Esophagus squamous epithelium (tissue), 5 donors: ENCODE results near the gene CIBAR2. TPM values are rescaled to one million over a fixed set of nuclear protein-coding genes. Genes with fewer than 3 reads are reported as not detected.

Source experiments
- DNase-seq: peaks from one replicate; lab custom pipeline; 2025; lab: John Stamatoyannopoulos, UW
- H3K27ac ChIP-seq, 4 donors: fragments of 200-600 bp; sonication (generic); one replicate each; pipeline ENCODE4 v1.5.1; 2016 to 2019; ENCODE audit warnings: mild to moderate bottlenecking in 1 of 4
- H3K27me3 ChIP-seq, 4 donors: fragments of 200-600 bp; sonication (generic); 1 replicate in 3 of 4; 2 replicates in 1 of 4; pipeline versions ENCODE4 v1.5.1 to v1.6.0; 2017 to 2021; ENCODE audit warnings: antibody characterized with exemption in 1 of 4
- H3K36me3 ChIP-seq, 3 donors: fragments of 200-600 bp; sonication (generic); one replicate each; pipeline ENCODE4 v1.5.1; 2016 to 2019
- H3K4me1 ChIP-seq, 3 donors: fragments of 200-600 bp; sonication (generic); one replicate each; pipeline ENCODE4 v1.5.1; 2017 to 2019
- H3K4me3 ChIP-seq, 4 donors: fragments of 200-600 bp; sonication (generic); 1 replicate in 3 of 4; 2 replicates in 1 of 4; pipeline ENCODE4 v1.5.1; 2016 to 2019; ENCODE audit warnings: mild to moderate bottlenecking in 2 of 4, moderate library complexity in 1 of 4
- H3K9me3 ChIP-seq, 3 donors: fragments of 200-600 bp; sonication (generic); one replicate each; pipeline ENCODE4 v1.5.1; 2016 to 2019
- POLR2A ChIP-seq, 4 donors: fragments of 450-650 bp; IDR thresholded peaks; one replicate each; pipeline ENCODE4 v1.6.1; 2017; ENCODE audit warnings: antibody characterized with exemption in 4 of 4, mild to moderate bottlenecking in 4 of 4, moderate library complexity in 3 of 4
- WGBS, 2 donors: methylation state at CpG; one replicate each; pipeline ENCODE4 v1.1.5; 2018; 5-methylcytosine and 5-hydroxymethylcytosine counted together
- intact Hi-C: fragments of 100-400 bp; cut with DNase I; formaldehyde crosslinking; loops from one replicate; pipeline ENCODE4 v1.15.0; 2022
- total RNA-seq, 4 donors: library from RNA; depleted of rRNA; stranded (reverse); fragments of >200 nt; gene quantifications; one replicate each; pipeline ENCODE4 v1.1.0, GENCODE V29; 2016
- TF ChIP-seq, protein P1 (sequence below), 6 experiments: fragments of 450-650 bp in 4 of 6; fragments of 200-600 bp in 2 of 6; sonication (generic) in 2 of 6; IDR thresholded peaks; one replicate each; pipeline ENCODE4 v1.5.1; 2016 to 2019; ENCODE audit warnings: antibody characterized with exemption in 6 of 6, mild to moderate bottlenecking in 4 of 6, moderate library complexity in 4 of 6
- donor health status: DM: yes; HTN: yes; CAD: no.

The CIBAR2 gene
- total RNA-seq, 4 donors from 2014 or later, result not detected

DNA sequence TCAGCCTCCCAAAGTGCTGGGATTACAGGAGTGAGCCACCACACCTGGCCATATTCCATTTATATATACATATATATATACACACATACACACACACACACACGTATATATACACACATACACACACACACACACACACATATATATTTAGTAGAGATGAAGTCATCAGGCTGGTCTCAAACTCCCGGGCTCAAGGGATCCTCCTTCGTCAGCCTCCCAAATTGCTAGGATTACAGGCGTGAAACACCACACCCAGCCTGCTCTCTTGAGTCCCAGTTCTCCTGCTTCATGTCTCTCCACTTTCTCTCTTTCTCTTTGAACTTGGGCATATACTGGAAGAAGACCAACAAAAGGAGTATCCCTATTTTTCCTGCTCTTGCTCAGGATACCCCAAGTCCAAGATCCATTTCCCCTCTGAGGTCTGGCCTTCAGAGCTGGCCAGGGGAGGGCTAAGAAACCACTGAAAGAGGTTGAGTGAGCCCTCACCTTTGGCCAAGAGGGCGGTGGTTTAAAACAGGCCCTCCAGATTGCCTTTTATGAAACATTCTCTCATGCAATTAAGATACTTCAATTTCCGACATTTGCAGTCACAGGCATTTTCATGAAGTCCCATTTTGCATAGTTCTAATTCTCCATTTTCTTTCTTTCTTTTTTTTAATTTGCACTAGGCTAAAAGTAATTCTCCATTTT is 37.9 kb downstream of the CIBAR2 start:
- Histone ChIP-seq H3K4me1 (peaks cover 0 to 17% (median 8%) of the 10 kb centered on the region in 3 donors), H3K27me3 (no peaks in the 10 kb centered on the region), H3K4me3 (no peak overlapping the region), H3K9me3 (no peaks in the 10 kb centered on the region), H3K36me3 (peaks cover 5 to 78% (median 10%) of the 10 kb centered on the region in 3 donors), H3K27ac (no peak overlapping the region)
- intact Hi-C loops, result no loop called here
- DNase-seq, result no peak
- TF ChIP-seq, protein P1, sequence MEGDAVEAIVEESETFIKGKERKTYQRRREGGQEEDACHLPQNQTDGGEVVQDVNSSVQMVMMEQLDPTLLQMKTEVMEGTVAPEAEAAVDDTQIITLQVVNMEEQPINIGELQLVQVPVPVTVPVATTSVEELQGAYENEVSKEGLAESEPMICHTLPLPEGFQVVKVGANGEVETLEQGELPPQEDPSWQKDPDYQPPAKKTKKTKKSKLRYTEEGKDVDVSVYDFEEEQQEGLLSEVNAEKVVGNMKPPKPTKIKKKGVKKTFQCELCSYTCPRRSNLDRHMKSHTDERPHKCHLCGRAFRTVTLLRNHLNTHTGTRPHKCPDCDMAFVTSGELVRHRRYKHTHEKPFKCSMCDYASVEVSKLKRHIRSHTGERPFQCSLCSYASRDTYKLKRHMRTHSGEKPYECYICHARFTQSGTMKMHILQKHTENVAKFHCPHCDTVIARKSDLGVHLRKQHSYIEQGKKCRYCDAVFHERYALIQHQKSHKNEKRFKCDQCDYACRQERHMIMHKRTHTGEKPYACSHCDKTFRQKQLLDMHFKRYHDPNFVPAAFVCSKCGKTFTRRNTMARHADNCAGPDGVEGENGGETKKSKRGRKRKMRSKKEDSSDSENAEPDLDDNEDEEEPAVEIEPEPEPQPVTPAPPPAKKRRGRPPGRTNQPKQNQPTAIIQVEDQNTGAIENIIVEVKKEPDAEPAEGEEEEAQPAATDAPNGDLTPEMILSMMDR (IDR thresholded peaks at IDR 0.05), result no peak
- no peak for TF ChIP-seq POLR2A (IDR thresholded peaks at IDR 0.05)
- WGBS, 2 donors, result 87 to 89% methylated on average over 6 of the region's 6 CpGs

DNA sequence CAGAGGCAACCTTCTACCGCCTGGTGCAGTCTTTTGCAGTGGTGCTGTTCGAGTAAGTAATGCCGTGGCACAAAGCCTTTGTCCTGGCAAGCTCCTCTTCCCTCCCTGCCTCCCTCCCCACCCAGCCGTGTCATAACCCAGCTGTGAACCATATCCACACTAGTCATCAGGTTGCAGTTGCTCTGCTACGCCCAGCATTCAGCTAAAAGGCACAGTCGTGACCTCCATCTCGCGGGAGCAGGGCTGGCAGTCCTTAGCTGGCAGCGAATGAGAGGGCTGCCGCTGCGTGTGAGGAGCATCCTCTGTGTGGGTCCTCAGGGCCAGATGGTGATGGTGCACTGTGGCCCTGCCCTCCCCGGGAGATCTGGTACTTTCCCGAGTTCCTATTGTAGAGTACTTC is 39.3 kb downstream of the CIBAR2 start:
- H3K36me3 ChIP-seq, result peaks cover 0 to 78% (median 6%) of the 10 kb centered on the region in 3 donors
- DNase-seq, result no peak
- TF ChIP-seq, protein P1 (IDR thresholded peaks at IDR 0.05), result no peak
- TF ChIP-seq POLR2A (IDR thresholded peaks at IDR 0.05), result no peak
- peaks cover 0 to 17% (median 8%) of the 10 kb centered on the region in 3 donors for H3K4me1 ChIP-seq
- intact Hi-C loops, result no loop called here
- no peaks in the 10 kb centered on the region for H3K27me3 ChIP-seq
- no peak overlapping the region for H3K4me3 ChIP-seq
- 41 to 62% methylated on average over 12 of the region's 13 CpGs for WGBS, 2 donors
- peak overlapping the region in 3 of 4 donors; percentile 5 to 52 (median 49) for H3K27ac ChIP-seq
- H3K9me3 ChIP-seq, result no peaks in the 10 kb centered on the region

DNA sequence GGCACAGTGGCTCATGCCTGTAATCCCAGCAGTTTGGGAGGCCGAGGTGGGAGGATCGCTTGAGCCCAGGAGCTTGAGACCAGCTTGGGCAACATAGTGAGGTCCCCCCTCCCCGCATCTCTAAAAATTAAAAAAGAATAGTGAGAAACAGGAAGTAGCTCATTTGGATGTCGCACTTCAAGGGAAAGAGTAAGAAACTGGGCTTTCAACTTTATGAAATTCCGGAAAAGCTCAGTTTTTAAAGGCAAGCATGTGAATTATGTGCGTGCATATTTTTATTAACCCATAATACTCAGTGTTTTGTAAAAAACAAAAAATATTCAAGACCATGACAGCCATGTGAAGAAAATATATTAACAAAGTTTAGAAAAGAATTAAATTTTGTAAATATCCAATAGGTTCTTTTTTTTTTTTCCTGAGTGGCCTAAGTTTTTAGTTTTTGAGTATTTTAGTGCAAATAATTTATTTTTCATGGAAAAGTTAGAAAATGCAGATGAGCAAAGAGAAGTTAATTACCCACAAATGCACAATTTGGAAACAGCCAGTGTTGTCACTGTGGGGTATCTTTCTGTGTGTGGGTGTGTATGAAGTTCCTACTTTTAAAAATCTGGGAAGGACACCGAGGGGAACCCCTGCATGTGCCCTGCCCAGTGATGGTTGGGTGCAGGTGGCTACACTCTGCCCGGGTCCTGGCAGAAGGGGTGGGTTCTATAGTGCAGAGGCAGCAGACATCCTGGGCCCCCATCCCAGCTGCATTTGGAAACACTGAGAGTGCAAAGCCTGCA is 40.0 kb downstream of the CIBAR2 start:
- Histone ChIP-seq H3K27me3 (no peaks in the 10 kb centered on the region), H3K36me3 (peaks cover 0 to 78% (median 0%) of the 10 kb centered on the region in 3 donors), H3K4me1 (peaks cover 0 to 22% (median 8%) of the 10 kb centered on the region in 3 donors), H3K4me3 (no peak overlapping the region), H3K9me3 (no peaks in the 10 kb centered on the region), H3K27ac (peak overlapping the region in 1 of 4 donors; percentile 47)
- no peak for DNase-seq
- TF ChIP-seq, protein P1 (IDR thresholded peaks at IDR 0.05), result no peak
- no peak for TF ChIP-seq POLR2A (IDR thresholded peaks at IDR 0.05)
- WGBS, 2 donors, result 77 to 92% methylated on average over 6 to 8 of the region's 8 CpGs
- intact Hi-C loops, result no loop called here

DNA sequence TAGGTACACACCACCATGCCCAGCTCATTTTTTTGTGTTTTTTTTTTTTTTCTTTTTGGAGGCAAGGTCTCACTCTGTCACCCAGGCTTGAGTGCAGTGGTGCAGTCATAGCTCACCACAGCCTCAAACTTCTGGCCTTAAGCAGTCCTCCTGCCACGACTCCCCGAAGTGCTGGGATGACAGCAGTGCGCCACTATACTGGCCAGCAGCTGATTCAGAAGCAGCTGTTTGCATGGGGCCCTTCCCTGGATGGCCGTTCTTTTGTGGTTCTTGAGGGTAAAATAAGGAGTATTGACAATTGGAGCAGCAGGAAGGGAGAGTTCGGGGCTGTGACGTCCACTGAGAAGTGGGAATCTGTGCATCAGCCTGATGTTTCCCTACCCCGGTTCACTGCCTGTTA is 43.1 kb downstream of the CIBAR2 start:
- H3K4me1 ChIP-seq, result peaks cover 0 to 28% (median 8%) of the 10 kb centered on the region in 3 donors
- no peak for DNase-seq
- H3K27me3 ChIP-seq, result no peaks in the 10 kb centered on the region
- H3K36me3 ChIP-seq, result peaks cover 0 to 63% (median 0%) of the 10 kb centered on the region in 3 donors
- TF ChIP-seq POLR2A (IDR thresholded peaks at IDR 0.05), result no peak
- TF ChIP-seq, protein P1 (IDR thresholded peaks at IDR 0.05), result no peak
- H3K27ac ChIP-seq, result no peak overlapping the region
- H3K4me3 ChIP-seq, result no peak overlapping the region
- intact Hi-C loops, result no loop called here
- 87 to 96% methylated on average over 4 to 6 of the region's 7 CpGs for WGBS, 2 donors
- no peaks in the 10 kb centered on the region for H3K9me3 ChIP-seq

DNA sequence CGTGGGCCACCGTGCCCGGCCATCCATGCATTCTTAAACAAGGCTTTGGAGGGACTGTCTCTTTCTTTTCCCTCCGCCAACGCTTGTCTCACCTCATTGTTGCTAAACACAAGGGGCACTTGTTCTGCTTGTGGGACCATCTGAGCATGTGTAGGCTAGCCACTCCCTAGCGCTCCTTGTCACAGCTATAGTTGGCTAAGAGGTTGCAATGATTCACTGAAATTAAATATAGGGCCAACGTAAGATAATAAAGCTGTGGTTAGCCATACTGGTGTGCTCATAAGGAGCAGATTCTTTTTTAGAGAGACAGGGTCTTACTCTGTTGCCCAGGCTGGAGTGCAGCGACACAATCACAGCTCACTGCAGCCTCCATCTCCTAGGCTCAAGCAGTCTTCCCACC is 43.5 kb downstream of the CIBAR2 start:
- H3K4me1 ChIP-seq, result peaks cover 0 to 28% (median 8%) of the 10 kb centered on the region in 3 donors
- H3K4me3 ChIP-seq, result no peak overlapping the region
- TF ChIP-seq POLR2A (IDR thresholded peaks at IDR 0.05), result no peak
- no peaks in the 10 kb centered on the region for H3K27me3 ChIP-seq
- peaks cover 0 to 63% (median 0%) of the 10 kb centered on the region in 3 donors for H3K36me3 ChIP-seq
- no peak overlapping the region for H3K27ac ChIP-seq
- intact Hi-C loops, result no loop called here
- H3K9me3 ChIP-seq, result no peaks in the 10 kb centered on the region
- no peak for DNase-seq
- 92 to 95% methylated on average over 6 to 8 of the region's 8 CpGs for WGBS, 2 donors
